IMR-90 (cell line): ENCODE data around the gene FRMPD4. TPM values are rescaled to one million over a fixed set of nuclear protein-coding genes. Genes with fewer than 3 reads are reported as not detected.

Experiments used
- ATAC-seq: fragments of 200-7000 bp; cut with Tn5 transposase; 2 replicates; pipeline ENCODE4 v1.9.1; 2020; ENCODE audit warnings: low read depth, mild to moderate bottlenecking, moderate library complexity
- BruUV-seq: library from RNA; stranded (reverse); fragments of 400-500 nt; replicated peaks from 2 replicates; lab custom pipeline; 2021; lab: Mats Ljungman, UMichigan
- CTCF ChIA-PET: fragments of 300-600 bp; formaldehyde crosslinking; extraction: SDS; loops from one replicate; lab custom pipeline; 2021; ENCODE audit warnings: antibody characterized with exemption; lab: Yijun Ruan, JAX
- POLR2A ChIA-PET: fragments of 300-600 bp; sonication (Branson Sonifier 250); formaldehyde crosslinking; loops from one replicate; lab custom pipeline; 2022; ENCODE audit warnings: antibody characterized with exemption; ENCODE audit not compliant: unreplicated experiment; lab: Charles Lee
- DNase-seq: peaks from one replicate; pipeline ENCODE4 v3.0.0; 2013
- H2AFZ ChIP-seq: replicated peaks from 2 replicates; pipeline ENCODE3; 2013; ENCODE audit warnings: low read length, mild to moderate bottlenecking; ENCODE audit not compliant: poor library complexity
- H2AK5ac ChIP-seq: 2 replicates; pipeline ENCODE4 v1.6.1; 2013; ENCODE audit warnings: low read depth, low read length, inconsistent platforms
- H2AK9ac ChIP-seq: replicated peaks from 2 replicates; pipeline ENCODE3; 2013; ENCODE audit warnings: mild to moderate bottlenecking, low read depth, low read length, moderate library complexity; ENCODE audit not compliant: poor library complexity
- H2BK120ac ChIP-seq: 2 replicates; pipeline ENCODE4 v1.6.1; 2013; ENCODE audit warnings: low read depth, low read length, inconsistent platforms
- H2BK15ac ChIP-seq: 3 replicates; pipeline ENCODE4 v1.6.1; 2013; ENCODE audit warnings: low read depth, low read length, inconsistent platforms
- H2BK20ac ChIP-seq: 2 replicates; pipeline ENCODE4 v1.6.1; 2013; ENCODE audit warnings: low read depth, mild to moderate bottlenecking, inconsistent platforms, low read length, moderate library complexity
- H2BK5ac ChIP-seq: 2 replicates; pipeline ENCODE4 v1.6.1; 2013; ENCODE audit warnings: mild to moderate bottlenecking, low read depth, low read length, inconsistent platforms; ENCODE audit not compliant: poor library complexity, severe bottlenecking
- H3K14ac ChIP-seq: replicated peaks from 2 replicates; pipeline ENCODE4 v1.6.1; 2013; ENCODE audit warnings: low read depth, low read length, inconsistent platforms
- H3K18ac ChIP-seq: 2 replicates; pipeline ENCODE4 v1.6.1; 2013; ENCODE audit warnings: low read depth, low read length, control low read depth
- H3K23ac ChIP-seq: 2 replicates; pipeline ENCODE4 v1.6.1; 2013; ENCODE audit warnings: low read depth, low read length, inconsistent platforms
- H3K27ac ChIP-seq: 2 replicates; pipeline ENCODE4 v1.5.1; 2013; ENCODE audit warnings: mild to moderate bottlenecking, control low read depth, low read length; ENCODE audit not compliant: insufficient read depth
- H3K27me3 ChIP-seq: 2 replicates; pipeline ENCODE4 v1.6.1; 2013; ENCODE audit warnings: low read length; ENCODE audit not compliant: control insufficient read depth, insufficient read depth
- H3K36me3 ChIP-seq: 2 replicates; pipeline ENCODE4 v1.6.1; 2013; ENCODE audit warnings: low read length, mixed read lengths; ENCODE audit not compliant: control insufficient read depth, insufficient read depth
- H3K4ac ChIP-seq: 2 replicates; pipeline ENCODE4 v1.6.1; 2013; ENCODE audit warnings: low read depth, low read length, inconsistent platforms
- H3K4me1 ChIP-seq: 2 replicates; pipeline ENCODE4 v1.6.1; 2013; ENCODE audit warnings: low read length, mixed read lengths; ENCODE audit not compliant: control insufficient read depth, insufficient read depth
- H3K4me2 ChIP-seq: 2 replicates; pipeline ENCODE4 v1.6.1; 2013; ENCODE audit warnings: low read depth, mild to moderate bottlenecking, control low read depth, low read length, moderate library complexity
- H3K4me3 ChIP-seq: 2 replicates; pipeline ENCODE4 v1.5.1; 2013; ENCODE audit warnings: low read depth, mild to moderate bottlenecking, control low read depth, low read length, moderate library complexity; ENCODE audit not compliant: insufficient read depth
- H3K56ac ChIP-seq: 2 replicates; pipeline ENCODE4 v1.6.1; 2013; ENCODE audit warnings: low read length, inconsistent platforms; ENCODE audit not compliant: insufficient read depth; ENCODE audit errors: extremely low read depth
- H3K79me1 ChIP-seq, 2 experiments: 2 replicates each; pipeline ENCODE4 v1.6.1; 2013; ENCODE audit warnings: low read length in 2 of 2, inconsistent platforms in 1 of 2, low read depth in 1 of 2
- H3K9ac ChIP-seq: 2 replicates; pipeline ENCODE4 v1.6.1; 2013; ENCODE audit warnings: low read depth, low read length, control low read depth
- H3K9me1 ChIP-seq: 2 replicates; pipeline ENCODE4 v1.6.1; 2013; ENCODE audit warnings: low read length, inconsistent platforms; ENCODE audit not compliant: insufficient read depth
- H3K9me3 ChIP-seq: 2 replicates; pipeline ENCODE4 v1.6.1; 2013; ENCODE audit warnings: low read length; ENCODE audit not compliant: control insufficient read depth, insufficient read depth
- H4K20me1 ChIP-seq: 2 replicates; pipeline ENCODE4 v1.6.1; 2013; ENCODE audit warnings: low read length, inconsistent platforms; ENCODE audit not compliant: insufficient read depth
- H4K5ac ChIP-seq: 2 replicates; pipeline ENCODE4 v1.6.1; 2013; ENCODE audit warnings: mild to moderate bottlenecking, low read depth, low read length, control low read depth
- H4K8ac ChIP-seq, 2 experiments: 2 replicates each; pipeline ENCODE4 v1.6.1; 2013; ENCODE audit warnings: low read depth in 2 of 2, low read length in 2 of 2, control low read depth in 1 of 2, inconsistent platforms in 1 of 2
- H4K91ac ChIP-seq: 2 replicates; pipeline ENCODE4 v1.6.1; 2013; ENCODE audit warnings: low read depth, low read length, inconsistent platforms; ENCODE audit not compliant: insufficient read depth
- BHLHE40 ChIP-seq: fragments of 150-350 bp; IDR thresholded peaks from 2 replicates; pipeline ENCODE4 v1.6.1; 2016; ENCODE audit warnings: mild to moderate bottlenecking, low read depth, low read length
- CEBPB ChIP-seq: IDR thresholded peaks from 2 replicates; pipeline ENCODE4 v1.6.1; 2012; ENCODE audit warnings: low read depth, low read length, improper control_type of control experiment
- FOS ChIP-seq: fragments of 150-350 bp; IDR thresholded peaks from 2 replicates; pipeline ENCODE4 v1.6.1; 2016; ENCODE audit warnings: low read depth, low read length
- MAFK ChIP-seq: IDR thresholded peaks from 2 replicates; pipeline ENCODE4 v1.6.1; 2012; ENCODE audit warnings: low read depth, low read length, improper control_type of control experiment
- RAD21 ChIP-seq: IDR thresholded peaks from 2 replicates; pipeline ENCODE4 v1.6.1; 2012; ENCODE audit warnings: low read length, improper control_type of control experiment
- RFX5 ChIP-seq: IDR thresholded peaks from 2 replicates; pipeline ENCODE4 v1.8.0; 2012; ENCODE audit warnings: low read depth, mild to moderate bottlenecking, low read length, moderate library complexity
- SMC3 ChIP-seq: fragments of 150-350 bp; IDR thresholded peaks from 2 replicates; pipeline ENCODE4 v1.6.1; 2016; ENCODE audit warnings: low read depth, mild to moderate bottlenecking, antibody characterized with exemption, low read length, moderate library complexity
- WGBS, 2 experiments: methylation state at CpG; one replicate each; pipeline versions ENCODE4 v1.1.5 to v1.1.7; 2013; ENCODE audit warnings: missing lambda C conversion rate in 2 of 2; ENCODE audit not compliant: insufficient read length in 1 of 2; ENCODE audit errors: extremely low coverage in 2 of 2; 5-methylcytosine and 5-hydroxymethylcytosine counted together
- dilution Hi-C: fragments of 300-500 bp; cut with HindIII; formaldehyde crosslinking; loops from one replicate; pipeline ENCODE4 v1.14.3; 2018; ENCODE audit warnings: low sequenced_read_pairs; ENCODE audit not compliant: unreplicated experiment
- in situ Hi-C: fragments of 300-500 bp; cut with MboI; formaldehyde crosslinking; loops from 3 replicates; pipeline ENCODE4 v1.14.3; 2019; ENCODE audit warnings: low sequenced_read_pairs, inconsistent platforms, mixed read lengths
- intact Hi-C: fragments of 100-400 bp; cut with micrococcal nuclease; formaldehyde crosslinking; loops from 2 replicates; pipeline ENCODE4 v1.10.0; 2022
- polyA plus RNA-seq, 3 experiments: library from polyadenylated mRNA; depleted of rRNA; stranded (reverse); fragments of >200 nt; gene quantifications; 2 replicates each; pipeline ENCODE4 v1.2.3, GENCODE V29; 2012; ENCODE audit warnings: low replicate concordance in 1 of 3
- total RNA-seq: library from RNA; depleted of rRNA; stranded (reverse); fragments of >200 nt; gene quantifications from 2 replicates; pipeline ENCODE4 v1.2.3, GENCODE V29; 2012
- TF ChIP-seq, protein P1 (sequence below): fragments of 150-350 bp; IDR thresholded peaks from 2 replicates; pipeline ENCODE4 v1.6.1; 2016; ENCODE audit warnings: low read depth, mild to moderate bottlenecking, low read length, moderate library complexity, borderline replicate concordance

FRMPD4 gene
- total and polyA plus RNA-seq, 2 of the 4 experiments (the other 2 are of a cell fraction): 0.53 to 1.1 TPM

DNA sequence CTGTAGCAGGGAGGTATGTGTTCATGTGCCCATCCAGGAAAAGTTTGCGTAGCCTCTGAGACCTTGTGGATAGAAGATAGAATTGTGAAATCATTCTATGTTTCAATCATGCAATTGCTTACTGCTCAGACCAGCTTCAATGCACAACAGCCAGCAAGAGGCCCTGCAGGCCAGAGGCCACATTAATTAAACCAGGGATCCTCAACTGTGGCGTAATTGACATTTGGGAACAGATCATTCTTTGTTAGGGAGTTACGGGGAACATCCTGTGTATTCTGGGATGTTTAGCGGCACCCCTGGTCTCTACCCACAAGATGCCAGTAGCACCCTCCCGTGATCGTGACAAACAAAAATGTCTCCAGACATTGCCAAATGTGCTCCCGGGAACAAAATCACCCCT lies 566.4 kb downstream of the FRMPD4 start:
- intact Hi-C loops: loop anchor here (5.0 to 10.0 kb wide), 3 partner anchors 332 to 917 kb away; no protein-coding TSS in a partner anchor
- Histone ChIP-seq H4K8ac (no peak overlapping the region), H2BK5ac (no peak overlapping the region), H3K79me1 (no peaks in the 10 kb centered on the region), H3K4me3 (no peak overlapping the region), H2BK120ac (no peak overlapping the region), H2AK9ac (no peak overlapping the region), H3K14ac (no peak overlapping the region), H3K27ac (no peak overlapping the region), H4K5ac (no peak overlapping the region), H2BK15ac (no peak overlapping the region), H2AK5ac (no peak overlapping the region), H3K9ac (no peak overlapping the region), H4K91ac (no peak overlapping the region), H3K9me1 (no peaks in the 10 kb centered on the region), H3K18ac (no peak overlapping the region), H3K56ac (no peak overlapping the region), H3K4me1 (no peaks in the 10 kb centered on the region), H3K9me3 (no peaks in the 10 kb centered on the region), H3K4me2 (no peak overlapping the region), H2AFZ (no peak overlapping the region), H3K4ac (no peak overlapping the region), H4K20me1 (no peaks in the 10 kb centered on the region), H2BK20ac (no peak overlapping the region), H3K23ac (no peak overlapping the region), H3K36me3 (no peaks in the 10 kb centered on the region), H3K27me3 (no peaks in the 10 kb centered on the region)
- ChIA-PET CTCF (no interaction called here), POLR2A (no interaction called here)
- dilution Hi-C loops: no loop called here
- WGBS, 2 experiments: no CpG with 5 or more reads among the region's 7 CpGs
- TF ChIP-seq, protein P1, sequence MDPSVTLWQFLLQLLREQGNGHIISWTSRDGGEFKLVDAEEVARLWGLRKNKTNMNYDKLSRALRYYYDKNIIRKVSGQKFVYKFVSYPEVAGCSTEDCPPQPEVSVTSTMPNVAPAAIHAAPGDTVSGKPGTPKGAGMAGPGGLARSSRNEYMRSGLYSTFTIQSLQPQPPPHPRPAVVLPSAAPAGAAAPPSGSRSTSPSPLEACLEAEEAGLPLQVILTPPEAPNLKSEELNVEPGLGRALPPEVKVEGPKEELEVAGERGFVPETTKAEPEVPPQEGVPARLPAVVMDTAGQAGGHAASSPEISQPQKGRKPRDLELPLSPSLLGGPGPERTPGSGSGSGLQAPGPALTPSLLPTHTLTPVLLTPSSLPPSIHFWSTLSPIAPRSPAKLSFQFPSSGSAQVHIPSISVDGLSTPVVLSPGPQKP: no peak
- TF ChIP-seq RFX5 (no peak), SMC3 (no peak), RAD21 (no peak), MAFK (no peak), BHLHE40 (no peak), FOS (no peak), CEBPB (no peak)
- no TSS peak for BruUV-seq
- ATAC-seq (no peak), DNase-seq (no peak)
- in situ Hi-C loops: loop anchor here (25.0 kb wide), 1 partner anchor 617 kb away; no protein-coding TSS in a partner anchor
